ENCODE data around the gene RXRA.

RXRA gene

DNA sequence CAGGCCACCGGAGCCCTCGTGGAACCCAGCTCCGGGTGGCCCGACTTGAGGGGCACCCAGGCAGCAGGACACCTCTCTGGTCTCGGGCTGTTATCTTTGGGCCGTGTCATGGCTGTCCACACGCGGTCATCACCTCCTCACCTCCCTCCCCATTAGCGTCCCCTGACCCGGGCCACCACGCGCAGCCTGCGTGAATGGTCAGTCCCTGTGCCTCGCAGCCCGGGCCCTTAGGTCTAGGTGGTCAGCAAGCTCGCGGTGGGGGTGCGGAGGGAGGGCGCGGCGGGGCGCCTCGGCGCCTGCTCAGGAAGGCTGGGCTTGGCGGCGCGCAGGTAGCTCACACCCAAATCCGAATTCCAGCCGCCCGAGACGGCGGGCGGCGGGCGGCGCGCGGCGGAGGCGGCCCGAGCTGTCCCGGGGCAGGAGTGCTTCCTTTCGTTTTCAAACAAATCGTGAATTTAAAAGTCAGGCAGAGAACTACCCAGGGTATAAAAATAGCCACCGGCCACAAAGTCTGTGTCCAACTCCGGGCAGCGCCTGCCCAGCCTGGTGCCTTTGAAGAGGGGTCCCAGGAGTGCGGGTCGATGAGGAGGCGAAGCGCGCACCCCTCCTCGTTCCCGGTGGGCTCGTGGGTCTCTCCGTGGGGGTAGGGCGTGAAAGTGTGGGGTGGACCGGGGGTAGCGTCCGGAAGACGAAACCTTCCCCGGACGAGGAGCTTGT lies 1.0 kb upstream of the RXRA start:
- no peak for DNase-seq

DNA sequence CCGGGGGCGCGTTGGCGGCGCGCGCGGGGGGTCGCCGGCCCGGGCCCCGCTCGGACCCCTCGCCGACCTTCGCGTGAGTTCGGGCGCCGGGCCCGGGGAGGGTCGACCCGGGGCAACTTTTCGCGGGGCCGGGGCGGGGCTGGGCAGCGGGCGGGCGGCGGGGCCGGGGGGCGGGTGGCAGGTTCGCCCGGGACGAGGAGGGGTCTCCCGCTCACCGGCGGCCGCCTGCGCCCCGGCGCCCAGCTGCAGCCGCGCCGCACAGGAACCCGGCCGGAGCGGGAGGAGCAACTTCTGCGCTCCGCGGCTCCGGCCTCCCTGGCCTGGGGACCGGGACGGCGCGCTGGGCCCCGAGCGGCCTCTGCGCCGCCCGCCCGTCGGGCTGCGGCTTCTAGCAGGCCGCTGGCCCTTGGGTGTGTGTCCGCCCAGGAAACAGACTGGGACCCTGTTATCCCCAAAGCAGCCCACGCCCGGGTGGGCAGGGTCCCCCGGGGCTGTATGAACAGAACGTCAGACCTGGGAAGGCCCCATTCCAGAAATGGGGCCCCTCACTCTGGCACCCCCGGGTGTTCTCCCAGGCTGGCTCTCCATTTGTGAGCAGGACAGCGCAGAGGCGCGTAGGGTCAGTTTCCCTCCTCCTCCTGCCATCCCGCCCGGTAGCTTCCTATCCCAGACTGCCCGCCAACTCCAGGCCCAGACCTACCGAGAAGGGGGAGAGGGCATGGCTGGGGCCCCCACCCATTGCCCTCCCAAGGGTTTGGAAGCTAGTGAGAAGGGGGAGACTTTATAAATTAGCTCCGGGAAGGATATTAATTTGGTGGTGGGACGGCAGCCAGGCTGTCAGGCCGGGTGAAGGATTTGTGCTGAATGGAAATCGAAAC lies 708 bp downstream of the RXRA start:
- no peak for DNase-seq

DNA sequence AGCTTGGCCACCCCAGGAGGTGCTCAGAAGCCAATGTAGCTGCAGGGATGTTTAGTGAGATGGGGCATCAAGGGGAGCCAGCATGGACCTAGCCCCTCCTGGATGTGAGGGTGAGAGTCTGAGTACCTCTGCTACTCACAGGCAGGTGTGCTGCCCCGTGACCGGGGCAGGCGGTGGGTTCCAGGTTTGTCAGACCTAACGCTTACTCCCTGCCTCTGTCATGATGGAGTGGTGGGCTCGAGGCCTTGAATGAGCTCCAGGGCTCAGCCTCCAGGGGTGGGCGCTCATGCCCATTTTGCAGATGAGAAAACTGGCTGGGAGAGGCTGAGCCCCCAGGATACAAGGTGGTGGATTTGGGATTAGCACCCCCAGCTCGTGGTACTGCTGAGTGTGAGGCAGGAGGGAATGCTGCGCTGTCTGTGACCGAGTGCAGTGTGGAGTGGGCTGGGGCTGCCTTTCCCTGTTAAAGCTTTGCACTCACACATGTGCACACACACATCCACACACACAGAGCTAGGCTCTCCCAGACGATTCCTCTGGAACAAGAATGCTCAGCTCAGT lies 1.5 kb downstream of the RXRA start:
- DNase-seq: no peak

DNA sequence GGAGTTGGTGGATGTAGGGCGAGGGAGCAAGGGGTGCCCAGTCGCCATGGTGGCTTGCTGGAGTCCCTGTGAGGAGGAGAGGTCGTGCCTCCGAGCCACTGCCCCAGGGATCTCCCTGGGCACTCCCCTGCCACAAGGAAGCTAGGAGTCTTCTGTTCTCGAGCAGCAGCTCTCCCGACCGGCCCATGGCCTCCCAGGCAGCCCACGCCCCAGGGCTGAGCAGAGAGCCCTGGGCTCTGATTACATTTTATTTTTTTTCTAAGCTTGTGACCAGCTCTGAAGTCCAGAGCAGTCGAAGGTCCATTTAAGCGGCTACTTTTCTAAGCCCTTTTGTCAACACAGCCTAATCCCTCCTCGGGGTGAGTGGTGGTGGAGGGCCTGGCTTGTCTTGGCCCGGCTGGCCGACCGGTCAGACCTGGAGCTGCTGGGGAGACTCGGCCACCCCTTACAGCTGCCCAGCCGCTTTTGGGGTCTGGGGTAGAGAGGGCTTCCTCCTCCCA lies 2.1 kb downstream of the RXRA start:
- no peak for DNase-seq

DNA sequence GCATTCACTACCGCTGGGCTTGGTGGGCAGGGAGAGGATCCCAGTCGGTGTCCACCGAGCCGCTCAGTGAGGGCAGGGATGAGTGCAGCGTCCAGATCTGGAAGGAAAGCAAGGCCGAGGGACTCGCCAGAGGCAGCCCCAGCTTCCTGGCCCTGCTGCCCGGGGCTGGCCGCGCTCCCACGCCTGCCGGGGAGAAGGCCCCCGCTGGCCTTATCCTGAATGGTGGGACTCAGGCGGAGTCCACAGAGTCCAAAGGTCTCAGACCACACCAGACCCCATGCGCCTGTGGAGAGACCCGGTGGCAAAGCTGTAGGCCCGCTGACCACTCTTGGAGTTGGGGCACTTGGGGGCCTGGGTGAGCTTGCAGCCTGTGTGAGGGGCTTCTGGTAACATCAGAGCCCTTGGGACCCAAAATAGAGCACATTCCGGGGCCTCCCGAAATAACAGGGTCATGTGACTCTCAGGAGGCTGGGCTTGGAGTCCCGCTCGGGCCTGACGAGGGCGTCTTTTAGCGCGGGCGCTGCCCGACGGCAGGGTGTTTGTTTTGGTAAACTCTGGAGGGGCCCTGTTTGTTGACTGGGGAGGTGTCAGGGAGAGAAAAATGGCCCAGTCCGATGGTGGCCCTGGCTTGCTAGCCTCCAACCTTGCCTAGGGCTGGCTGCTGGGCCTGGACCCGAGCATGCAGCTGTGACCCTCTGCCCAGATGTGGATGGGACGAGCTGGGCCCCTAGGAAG lies 2.8 kb downstream of the RXRA start:
- DNase-seq: no peak

DNA sequence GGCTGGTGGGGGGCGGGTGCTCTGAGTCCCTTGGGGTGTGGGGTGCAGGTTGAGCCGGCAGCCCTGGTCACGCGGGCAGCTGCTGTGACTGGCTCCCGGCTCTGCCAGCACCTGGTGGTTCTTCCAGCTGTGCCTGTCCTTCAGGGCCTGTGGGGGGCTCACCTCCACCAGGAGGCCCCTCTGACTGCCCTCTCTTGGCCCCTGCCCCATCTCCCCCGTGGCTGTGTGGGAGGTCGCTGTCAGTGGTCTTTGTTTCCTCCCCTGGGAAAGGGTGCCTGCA lies 3.3 kb downstream of the RXRA start:
- no peak for DNase-seq

GRCh38 chr9:134329886-134330285 lies 3.6 kb downstream of the RXRA start:
- DNase-seq: no peak

GRCh38 chr9:134330590-134330989 lies 4.3 kb downstream of the RXRA start:
- DNase-seq: no peak

DNA sequence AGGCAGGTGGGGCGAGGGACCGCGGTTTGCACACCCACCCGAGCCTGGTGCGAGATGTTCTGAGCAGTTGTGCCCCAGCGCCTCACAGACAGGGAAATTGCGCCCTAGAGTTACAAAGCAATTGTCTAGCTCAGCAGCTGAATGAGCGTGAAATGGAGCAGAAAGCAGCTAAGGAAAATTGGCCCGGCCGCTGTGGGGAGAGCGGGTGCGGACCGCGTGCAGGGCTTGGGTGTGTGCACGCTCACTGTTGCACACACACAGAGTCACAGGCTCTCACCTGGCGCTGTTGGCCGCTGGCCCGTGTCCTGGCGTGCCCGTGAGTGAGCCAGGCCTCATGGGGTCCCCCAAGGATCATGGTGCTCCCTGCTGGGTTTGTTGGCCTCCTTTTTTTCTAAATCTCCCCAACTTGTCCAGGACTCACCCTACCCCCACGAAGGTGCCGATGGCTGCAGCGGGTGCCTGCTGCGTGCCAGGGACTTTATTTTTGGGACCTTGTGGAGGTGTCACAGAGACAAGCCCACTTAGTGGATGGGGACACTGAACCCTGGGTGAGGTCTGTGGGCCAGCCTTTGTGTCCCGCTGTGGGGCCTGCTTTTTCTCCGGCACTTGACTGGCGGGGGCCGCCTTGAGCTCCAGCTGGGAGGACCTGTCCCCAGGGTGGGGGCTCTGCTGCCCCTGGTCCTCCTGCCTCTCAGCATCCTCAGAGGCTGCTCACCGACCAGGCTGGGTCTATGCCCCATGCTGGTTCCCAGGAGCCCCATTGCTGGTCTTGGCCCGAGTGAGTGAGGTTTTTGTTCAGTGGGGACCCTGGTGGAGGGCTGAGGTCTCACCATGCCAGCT lies 5.2 kb downstream of the RXRA start:
- no peak for DNase-seq

- no peak for DNase-seq
Observed at GRCh38 chr9:134332266-134332665, 6.0 kb downstream of the RXRA start.

DNA sequence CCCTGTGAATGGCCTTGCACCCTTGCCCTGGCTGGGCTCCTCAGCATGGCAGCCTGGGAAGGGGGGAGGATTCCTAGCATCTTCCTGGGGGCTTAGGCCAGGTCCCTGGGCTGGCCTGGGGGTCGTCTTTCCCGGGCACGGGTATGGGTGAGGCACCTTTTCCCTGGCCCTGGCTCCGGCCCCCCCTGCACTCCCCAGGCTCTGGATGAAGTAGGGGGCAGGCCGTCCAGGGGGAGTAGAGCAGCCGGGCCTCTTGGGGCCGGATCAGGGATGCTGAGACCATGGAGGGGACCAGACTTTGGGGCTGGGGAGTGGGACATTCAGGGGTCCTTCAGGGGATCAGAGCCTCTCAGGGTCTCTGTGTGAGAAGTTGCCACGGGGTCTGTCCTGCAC lies 6.6 kb downstream of the RXRA start:
- no peak for DNase-seq

DNA sequence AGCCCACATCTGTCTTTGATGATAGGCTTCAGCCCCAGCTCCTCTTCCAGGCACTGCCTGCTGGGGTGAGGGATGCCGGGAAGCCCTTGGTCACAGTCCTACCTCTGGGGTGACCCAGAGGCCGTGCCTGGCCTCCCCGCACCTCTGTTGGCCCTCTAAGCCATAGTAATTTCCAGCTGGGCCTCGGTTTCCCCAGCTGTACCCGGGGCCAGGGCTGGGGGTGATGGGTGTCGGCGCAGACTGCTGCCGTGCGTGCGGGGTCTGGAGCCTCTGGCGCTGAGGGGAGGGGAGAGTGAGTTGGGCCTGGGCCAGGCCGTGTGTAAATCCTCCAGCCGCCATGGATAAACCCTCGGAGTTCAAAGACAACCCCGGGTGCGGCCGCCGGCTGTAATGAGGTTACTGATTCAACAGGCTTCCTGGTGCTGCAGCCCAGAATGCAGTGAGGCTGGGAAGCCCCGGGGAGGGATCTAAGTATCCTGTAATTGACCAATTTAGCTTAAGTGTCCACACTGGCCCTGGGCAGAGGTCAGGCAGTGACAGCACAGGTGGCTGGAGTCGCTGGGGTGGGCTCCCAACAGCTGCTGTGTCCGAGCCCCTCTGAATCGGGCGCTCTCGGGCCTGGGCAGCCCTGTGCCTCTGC lies 7.1 kb downstream of the RXRA start:
- no peak for DNase-seq

DNA sequence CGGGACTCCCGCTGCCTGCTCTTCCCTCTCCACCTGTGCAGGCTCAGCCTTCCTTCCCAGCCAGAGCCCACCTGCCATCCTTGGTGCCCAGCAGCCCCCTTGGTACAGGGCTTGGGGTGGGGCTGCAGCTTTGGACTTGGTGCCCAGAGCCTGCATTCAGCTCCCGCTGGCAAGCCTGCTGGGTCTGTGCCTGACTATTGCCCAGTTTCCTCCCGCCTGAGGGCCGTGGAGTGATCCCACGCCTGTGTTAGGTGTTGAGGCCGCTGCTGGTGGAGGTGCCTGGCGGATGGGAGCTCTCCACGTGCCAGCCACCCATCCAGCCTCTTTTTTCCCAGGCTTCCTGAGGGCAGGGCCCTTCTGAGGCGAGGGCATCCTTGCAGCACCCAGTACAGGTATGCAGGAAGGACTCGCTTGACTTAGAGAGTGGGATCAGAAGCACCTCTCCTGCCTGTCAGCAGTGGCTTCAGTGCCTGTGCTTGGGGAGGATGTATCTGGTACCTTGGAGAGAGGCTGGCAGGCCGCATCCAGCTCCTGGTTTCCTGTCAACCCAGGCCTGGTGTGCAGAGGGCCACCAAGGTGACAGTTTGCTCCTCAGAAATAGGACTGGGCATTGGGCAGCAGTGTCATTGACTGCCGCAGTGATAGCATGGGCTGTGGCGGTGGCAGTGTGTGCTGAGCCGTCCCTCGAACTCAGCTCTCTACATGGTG lies 7.8 kb downstream of the RXRA start:
- DNase-seq: no peak

DNA sequence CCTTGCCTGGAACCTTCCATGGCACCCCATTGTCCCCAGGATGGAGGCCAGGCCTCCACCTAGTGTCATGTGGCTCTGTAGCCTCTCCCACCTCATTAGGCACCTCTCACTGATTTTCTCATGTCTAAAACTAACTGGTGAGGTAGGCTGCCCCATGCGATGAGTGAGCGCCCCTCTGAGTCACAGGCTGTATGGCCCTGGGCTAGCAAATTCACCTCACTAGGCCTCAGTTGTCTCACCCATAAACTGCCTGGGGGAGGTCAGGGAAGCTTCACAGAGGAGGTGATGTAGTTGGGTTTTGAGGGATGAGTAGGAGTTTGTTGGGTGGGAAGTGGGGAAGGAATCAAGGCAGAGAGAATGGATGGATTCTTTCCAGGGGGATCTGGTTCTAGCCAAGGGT lies 8.8 kb downstream of the RXRA start:
- no peak for DNase-seq

GRCh38 chr9:134335486-134336220 lies 9.4 kb downstream of the RXRA start:
- no peak for DNase-seq

GRCh38 chr9:134336228-134336627 lies 10.0 kb downstream of the RXRA start:
- no peak for DNase-seq

DNA sequence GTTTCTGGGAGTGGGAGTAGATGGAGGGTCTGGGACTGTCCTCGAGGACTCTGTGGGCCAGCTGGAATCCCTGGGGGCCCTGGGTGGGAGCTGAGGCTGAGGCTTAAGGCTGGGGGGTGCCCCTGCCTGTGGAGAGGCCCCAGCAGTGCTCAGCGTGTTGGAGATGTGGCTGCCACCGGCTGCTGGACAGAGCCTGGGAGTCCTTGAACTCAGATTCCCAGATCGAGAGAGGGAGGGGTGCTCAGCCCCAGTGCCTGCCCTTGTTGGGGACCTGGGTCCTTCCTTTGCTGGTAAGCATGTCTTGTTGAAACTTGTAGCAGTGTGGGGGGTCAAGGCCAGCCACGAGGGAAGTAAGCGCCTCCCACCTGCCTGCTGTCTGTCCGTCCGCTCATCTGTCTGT lies 10.7 kb downstream of the RXRA start:
- no peak for DNase-seq

DNA sequence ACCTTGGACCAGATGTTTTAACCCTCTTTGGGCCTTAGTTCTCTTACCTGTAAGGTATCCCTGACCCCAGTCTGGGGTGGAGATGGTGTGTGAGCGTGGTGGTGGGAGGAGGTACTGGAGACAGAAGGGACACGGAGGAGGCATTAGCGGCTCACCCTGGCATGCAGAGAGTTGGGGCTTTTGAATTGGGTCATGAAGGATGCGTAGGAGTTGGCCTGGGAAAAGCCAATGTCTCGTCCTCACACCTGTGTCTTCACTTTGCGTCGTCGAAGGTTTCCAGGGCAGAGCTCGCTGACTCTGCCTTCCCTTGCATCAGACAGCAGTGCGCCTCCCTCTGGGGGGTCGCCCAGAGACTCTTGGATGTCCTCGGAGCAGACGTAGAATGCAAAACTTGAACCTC lies 11.2 kb downstream of the RXRA start:
- DNase-seq: no peak

DNA sequence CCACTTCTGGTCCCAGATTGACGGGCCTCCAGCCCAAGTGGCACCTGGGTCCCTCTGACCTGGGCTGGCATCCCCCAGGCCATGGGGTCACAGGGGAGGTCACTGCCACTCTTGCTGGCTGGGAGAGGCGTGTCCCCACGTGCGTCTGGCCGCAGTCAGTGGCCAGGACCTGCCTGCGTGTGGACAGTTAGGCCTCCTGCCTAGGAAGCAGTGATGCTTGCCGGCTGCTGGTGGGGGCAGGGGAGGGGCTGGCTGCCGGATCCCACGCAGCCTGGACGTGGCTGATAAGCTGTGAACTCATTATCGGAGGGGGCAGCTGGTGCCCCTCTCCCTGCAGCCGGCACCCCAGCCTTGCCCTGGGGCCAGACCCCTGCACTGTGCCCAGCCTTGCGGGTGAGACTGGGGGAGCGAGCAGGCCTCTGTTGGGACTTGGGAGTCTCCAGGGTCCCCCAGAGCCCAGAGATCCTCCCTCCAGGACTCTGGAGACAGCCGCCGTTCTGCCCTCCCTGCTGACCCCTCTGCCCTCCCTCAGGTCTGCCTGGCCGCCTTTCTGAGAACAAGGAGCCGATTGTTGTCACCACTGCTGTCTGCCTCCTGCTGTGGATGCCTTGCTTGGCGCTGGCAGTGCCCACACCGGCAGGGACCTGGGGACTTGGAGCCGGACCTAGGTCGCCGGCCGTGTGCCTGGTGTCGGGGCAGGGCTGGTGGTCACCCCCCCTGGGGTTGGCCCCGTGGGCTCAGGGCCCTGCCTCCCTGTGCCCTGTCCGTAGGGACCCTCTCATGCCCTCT lies 12.3 kb downstream of the RXRA start:
- no peak for DNase-seq
